Stimulated activated CD4-positive, alpha-beta T cell treated with anti-CD3 and anti-CD28 coated beads, TNF-alpha, amount 100 ng/mL, for 48 hours (primary cell): Measurements from ENCODE around the gene APOBEC3H.

Experiments
- DNase-seq, 3 donors: peaks; one replicate each; pipeline ENCODE4 v3.0.0-alpha.2; 2020; ENCODE audit warnings: low read depth in 3 of 3

Gene APOBEC3H

DNA sequence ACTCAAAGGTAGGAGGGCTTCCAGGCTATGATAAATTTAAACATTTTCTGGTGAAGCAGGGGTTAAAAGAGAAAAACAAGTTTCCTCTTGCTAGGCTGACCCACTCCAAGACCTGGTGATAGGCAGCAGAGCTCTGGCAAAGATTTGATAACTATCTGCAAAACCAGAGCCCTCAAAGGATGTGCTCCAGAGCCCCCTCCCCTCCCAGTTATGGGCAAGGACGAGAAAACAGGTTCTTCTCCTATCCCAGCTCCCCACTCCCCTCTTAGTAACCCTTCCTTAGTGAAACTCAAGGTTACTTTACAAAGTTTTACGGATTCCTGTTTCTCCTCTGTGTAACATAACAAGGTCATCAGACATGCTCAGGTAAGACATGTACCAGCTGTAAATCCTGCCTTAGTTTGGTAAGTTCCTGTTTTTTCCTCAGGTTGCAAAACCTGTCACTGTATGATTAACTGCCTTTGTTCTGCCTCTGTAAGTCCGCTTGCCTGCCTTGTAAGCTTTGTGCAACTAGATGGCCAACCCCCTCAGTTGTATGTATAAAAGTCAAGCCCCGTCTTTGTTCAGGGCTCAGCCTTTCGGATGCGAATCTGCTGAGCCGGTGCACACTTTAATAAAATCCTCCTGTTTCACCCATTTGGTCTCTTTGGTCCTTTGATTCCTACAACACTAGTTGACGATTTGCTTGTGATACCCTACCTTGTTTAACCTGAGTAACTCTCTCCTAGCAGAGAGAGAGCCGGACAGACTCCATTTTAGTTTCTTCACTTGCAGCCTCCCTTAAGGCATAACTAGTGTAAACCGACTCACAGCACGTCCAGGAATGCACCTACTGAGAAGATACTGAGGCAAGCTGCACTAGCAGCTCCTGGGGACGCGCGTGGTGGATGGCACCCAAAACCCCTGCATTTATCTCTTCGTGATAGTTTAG is 13.9 kb downstream of the APOBEC3H start:
- no peak for DNase-seq

DNA sequence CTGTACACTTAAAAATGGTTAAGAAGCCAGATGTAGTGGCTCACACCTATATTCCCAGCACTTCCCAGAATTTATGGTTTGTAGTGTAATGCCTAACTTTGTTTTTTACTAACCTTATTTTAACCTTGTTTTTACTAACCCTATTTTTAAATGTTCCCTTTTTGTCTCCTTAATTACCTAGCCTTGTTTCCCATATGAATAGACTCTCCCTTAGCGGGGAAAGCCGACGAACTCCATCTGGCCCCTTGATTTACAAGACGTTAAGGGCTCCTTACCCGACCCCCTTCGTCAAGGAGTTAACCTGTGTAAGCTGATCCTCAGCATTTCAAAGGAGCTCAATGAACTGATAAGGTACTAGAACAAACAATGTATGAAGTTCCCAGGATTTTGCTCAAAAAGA is 17.1 kb downstream of the APOBEC3H start:
- DNase-seq = no peak

DNA sequence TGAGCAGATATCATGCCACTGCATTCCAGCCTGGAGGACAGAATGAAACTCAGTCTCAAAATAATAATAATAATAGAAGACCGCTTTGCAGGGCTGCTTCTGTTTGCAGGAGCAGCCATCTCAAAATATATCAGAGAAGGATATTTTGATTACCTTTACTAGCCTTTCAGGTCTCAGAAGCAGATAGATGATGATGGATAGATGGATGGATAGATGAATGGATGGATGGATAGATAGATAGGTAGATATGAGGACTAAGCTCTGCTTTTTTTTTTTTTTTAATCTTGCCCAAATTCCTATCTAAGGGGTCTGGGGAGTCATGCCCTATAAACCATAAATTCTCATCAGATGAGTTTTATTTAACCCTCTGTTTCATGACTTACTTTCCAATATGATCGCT is 18.5 kb downstream of the APOBEC3H start:
- DNase-seq = no peak

GRCh38 chr22:39115977-39116621 is 19.1 kb downstream of the APOBEC3H start:
- no peak for DNase-seq

DNA sequence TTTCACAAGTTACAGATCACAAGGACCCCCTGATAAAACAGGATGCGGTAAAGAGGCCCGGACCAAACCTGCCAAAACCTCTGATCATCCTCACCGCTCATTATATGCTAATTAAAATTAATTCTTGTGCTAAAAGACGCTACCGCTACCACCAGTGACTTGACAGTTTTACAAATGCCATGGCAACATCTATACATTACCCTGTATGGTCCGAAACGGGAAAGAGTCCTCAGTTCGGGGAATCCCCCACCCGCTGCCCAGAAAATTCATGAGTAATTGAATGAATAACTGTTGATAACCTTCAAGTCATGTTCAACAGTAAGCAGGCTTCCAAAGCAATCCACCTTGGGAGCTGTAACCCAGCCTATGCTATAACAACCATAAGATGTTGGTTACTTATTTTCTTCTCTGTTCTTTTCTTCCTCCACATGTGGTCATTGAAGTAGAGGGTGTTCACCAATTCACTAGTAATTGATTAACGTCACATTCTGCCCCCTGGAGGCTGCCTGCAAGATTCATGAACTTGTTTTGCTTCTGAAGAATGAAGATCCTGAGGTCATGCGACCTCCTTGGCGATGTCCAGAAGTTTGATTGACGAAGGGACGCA is 20.6 kb downstream of the APOBEC3H start:
- peak; percentile 58 to 63 (median 60) for DNase-seq

DNA sequence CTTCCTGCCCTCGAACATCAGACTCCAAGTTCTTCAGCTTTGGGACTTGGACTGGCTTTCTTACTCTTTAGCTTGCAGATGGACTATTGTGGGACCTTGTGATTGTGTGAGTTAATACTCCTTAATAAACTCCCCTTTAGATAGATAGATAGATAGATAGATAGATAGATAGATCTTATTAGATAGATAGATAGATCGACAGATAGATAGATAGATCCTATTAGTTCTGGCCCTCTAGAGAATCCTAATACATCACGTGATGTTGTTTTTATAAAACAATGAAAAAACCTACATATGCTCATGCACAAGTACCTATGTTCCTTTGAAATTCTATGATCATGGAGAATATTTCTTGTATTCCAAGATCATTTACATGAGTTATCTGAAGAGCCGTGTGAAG is 23.9 kb downstream of the APOBEC3H start:
- no peak for DNase-seq

- no peak for DNase-seq
These were observed 25.9 kb downstream of the APOBEC3H start for GRCh38 chr22:39122772-39123470.

GRCh38 chr22:39123751-39124581 is 26.9 kb downstream of the APOBEC3H start:
- DNase-seq = no peak

DNA sequence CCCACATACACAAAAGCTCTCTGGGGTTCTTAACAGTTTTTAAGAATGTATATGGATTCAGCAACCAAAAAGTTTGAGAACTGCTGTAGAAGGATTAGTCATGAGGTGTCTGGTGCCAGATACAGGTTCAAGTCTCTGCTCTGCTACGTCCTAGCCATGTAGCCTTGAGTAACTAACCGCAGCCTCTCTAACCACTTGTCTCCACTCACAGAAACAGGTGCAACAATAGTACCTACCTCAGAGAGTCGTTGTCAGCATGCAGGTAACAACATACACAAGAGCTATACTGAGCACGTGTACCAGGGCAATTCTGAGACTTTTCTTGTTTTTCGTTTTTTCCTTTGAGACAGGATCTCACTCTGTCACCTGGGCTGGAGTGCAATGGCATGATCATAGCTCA is 28.6 kb downstream of the APOBEC3H start:
- no peak for DNase-seq

DNA sequence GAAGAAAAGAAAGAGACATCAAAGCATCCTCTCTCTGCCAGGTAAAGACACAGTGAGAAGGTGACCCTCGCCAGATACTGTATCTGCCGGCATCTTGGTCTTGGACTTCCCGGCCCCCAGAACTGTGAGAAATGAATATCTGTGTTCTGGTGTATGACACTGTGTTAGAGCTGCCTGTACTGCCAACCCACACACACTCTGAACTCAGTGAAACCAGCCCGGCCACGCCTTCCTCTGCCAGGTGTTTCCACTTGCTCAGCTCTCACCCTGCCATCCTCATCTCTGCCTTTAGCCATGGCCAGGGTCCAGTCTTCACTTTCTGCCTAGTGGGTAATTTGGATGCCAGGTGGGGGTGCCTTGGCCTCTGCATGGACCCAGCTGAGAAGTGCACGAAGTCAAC is 31.5 kb downstream of the APOBEC3H start:
- no peak for DNase-seq

DNA sequence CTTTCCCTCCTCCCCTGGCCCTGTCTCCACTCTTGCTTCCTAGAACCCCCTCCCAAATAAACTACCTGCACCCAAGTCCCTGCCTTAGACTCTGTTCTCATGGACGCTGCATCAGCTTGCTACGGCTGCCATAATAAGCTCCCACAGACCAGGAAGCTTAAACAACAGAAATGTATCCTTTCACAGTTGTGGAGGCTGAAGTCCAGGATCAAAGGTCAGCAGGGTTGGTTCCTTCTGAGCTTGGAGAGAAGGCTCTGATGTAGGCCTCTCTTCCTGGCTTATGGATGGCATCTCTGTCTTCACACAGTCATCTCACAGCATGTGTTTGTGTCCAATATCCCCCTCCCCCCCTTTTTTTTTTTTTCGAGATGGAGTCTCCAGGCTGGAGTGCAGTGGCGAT is 32.0 kb downstream of the APOBEC3H start:
- DNase-seq = no peak

DNA sequence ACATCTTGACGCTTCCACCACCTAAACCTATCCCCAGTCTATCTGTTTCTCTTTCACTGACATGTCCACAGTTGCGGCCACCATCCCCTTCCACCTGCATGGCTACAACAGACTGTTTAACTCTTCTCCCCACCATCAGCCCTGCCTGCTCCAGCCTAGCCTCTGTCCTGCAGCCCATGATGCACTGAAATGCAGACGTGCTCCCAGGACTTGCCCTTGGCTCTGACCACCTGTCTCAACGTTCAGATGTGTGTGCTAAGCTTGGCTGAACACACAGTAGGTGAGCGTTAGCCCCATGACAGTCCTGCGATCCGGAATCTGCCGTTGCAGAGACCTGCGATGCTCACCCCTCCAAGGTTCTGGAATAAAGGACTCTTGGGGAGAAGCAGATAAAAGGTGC is 32.7 kb downstream of the APOBEC3H start:
- DNase-seq = no peak

DNA sequence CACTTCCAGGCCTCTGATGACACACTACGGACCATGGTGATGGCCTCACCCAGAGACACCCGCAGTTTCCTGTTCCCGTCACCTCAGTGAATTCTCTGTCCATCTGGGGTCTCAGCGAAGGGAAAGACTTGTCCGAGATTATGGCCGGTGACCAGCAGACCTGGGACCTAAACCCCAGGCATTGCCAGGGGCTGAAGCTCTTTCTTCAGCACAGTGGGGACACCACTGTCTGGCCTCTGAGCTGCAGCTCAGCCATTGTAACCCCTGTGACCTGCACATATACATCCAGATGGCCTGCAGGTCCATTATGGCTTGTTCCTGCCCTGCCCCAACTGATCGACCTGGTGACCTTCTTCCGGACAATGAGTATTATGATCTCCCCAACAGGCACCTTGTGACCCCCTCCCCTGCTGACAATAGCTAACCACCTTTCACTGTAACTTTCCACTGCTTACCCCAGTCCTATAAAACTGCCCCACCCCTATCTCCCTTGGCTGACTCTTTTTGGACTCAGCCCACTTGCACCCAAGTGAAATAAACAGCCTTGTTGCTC is 33.2 kb downstream of the APOBEC3H start:
- DNase-seq = no peak

- DNase-seq = no peak
These were observed 34.1 kb downstream of the APOBEC3H start for GRCh38 chr22:39130892-39131855.

GRCh38 chr22:39132281-39132680 is 35.2 kb downstream of the APOBEC3H start:
- no peak for DNase-seq

DNA sequence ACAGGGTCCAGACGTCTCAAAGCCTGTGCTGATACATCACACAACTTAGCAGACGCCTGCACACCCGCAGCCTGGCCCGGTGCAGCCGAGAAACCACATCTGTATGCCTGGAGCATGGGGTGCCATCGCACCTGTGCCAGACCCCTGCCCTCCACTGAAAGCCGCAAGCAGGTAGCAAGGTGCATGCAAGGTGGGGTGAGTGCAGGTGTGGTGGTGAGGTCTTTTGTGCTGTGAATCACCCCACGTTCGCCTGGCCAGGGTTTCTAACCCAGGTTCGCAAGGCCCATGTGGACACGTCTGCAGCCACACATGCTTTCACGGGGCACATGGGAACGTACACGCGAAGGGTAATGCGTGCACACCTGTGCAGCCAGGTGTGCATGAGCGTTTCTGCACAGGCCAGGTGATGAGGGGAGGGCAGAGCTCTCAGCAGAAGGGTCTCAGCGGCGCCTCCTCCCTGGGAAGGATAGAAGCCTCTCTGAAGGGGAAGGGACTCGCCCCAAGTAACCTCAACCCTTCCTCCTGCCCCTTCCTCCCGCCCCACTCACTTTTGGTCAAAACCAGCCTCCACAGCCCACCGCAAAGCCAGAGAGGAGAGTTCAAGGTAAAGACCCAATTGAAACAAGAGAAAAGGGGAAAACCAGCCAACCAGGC is 36.0 kb downstream of the APOBEC3H start:
- DNase-seq = no peak

GRCh38 chr22:39133871-39134270 is 36.8 kb downstream of the APOBEC3H start:
- no peak for DNase-seq

DNA sequence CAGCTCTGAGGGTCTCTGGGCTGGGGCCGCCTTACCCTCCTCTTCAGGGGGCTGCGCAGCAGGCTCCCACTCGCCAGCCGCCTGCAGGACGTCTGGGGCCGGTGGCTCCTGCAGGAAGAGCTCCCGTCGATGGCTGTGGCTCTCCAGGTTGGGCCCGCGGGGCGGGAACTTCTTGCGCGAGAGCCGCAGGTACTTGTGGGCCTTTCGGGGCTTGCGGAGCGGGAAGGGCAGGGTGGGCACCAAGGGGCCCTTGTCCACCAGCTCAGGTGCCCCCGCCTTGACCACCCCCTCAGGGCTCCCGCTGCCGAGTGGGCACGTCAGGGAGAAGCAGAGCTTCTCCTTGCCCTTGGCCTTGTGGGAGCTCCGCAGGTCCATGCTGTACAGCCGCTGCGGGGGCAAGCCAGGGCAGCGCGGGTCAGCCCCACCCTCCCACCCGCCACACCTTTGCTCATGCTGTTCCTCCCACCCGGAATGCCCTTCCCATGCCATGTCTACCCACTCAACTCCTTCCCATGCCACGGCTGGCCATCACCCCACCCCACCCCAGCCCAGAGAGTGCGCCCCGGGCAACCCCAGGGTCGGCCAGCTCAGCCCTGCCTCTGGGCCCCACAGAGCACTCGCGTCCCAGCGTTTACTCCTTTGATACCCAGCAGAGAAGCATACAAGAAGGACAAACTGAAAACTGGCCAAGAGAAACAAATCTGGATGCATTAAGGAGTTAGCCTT is 37.5 kb downstream of the APOBEC3H start:
- no peak for DNase-seq
